IPS-20b (cell line): ENCODE data around the gene FGFR3.

Experiments used
- H3K27ac ChIP-seq: one replicate; pipeline ENCODE4 v1.5.1; 2013; ENCODE audit warnings: low read length
- H3K27me3 ChIP-seq: 2 replicates; pipeline ENCODE4 v1.6.1; 2013; ENCODE audit warnings: mild to moderate bottlenecking, low read length, inconsistent platforms; ENCODE audit not compliant: insufficient read depth
- H3K36me3 ChIP-seq: 2 replicates; pipeline ENCODE4 v1.6.1; 2013; ENCODE audit warnings: low read depth, mild to moderate bottlenecking, inconsistent platforms, low read length, moderate library complexity; ENCODE audit not compliant: insufficient read depth
- H3K4me1 ChIP-seq: 2 replicates; pipeline ENCODE4 v1.6.1; 2013; ENCODE audit warnings: mild to moderate bottlenecking, control low read depth, inconsistent platforms, low read length, moderate library complexity; ENCODE audit not compliant: insufficient read depth
- H3K4me3 ChIP-seq: 2 replicates; pipeline ENCODE4 v1.5.1; 2013; ENCODE audit warnings: mild to moderate bottlenecking, low read length, inconsistent platforms
- H3K9ac ChIP-seq: 2 replicates; pipeline ENCODE4 v1.6.1; 2013; ENCODE audit warnings: low read depth, mild to moderate bottlenecking, inconsistent platforms, low read length, moderate library complexity
- H3K9me3 ChIP-seq: 2 replicates; pipeline ENCODE4 v1.6.1; 2013; ENCODE audit warnings: mild to moderate bottlenecking, low read depth, low read length, inconsistent platforms; ENCODE audit not compliant: insufficient read depth

The FGFR3 gene

DNA sequence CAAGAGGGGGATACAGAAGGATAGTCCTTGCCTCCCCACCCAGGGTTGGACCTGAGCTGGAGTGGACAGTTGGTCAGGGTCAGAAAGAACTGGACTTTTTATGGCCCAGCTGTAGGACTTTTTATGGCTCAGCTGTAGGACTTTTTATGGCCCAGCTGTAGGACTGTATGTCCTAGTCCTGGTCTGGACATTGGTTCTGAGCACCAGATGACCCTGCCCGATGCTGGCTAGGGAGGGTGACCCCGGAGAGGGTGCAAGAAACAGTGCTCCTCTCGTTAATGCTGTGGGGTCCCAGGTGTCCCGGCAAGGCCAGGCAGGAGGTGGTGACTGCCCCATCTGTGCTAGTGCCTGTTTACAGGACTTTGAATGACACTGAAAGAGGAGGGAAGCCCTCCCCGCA, 64.8 kb downstream of the FGFR3 start:
- H3K27ac ChIP-seq: no peak overlapping the region
- no peak overlapping the region for H3K4me3 ChIP-seq
- peaks cover 5% of the 10 kb centered on the region; the same call in 1 of the 2 replicates for H3K4me1 ChIP-seq
- H3K9me3 ChIP-seq: no peaks in the 10 kb centered on the region
- no peak overlapping the region for H3K9ac ChIP-seq
- peaks cover 8% of the 10 kb centered on the region; the same call in 1 of the 2 replicates for H3K36me3 ChIP-seq
- H3K27me3 ChIP-seq: peaks cover 74% of the 10 kb centered on the region
